Hepatocyte (in vitro differentiated cells): Measurements from ENCODE around the gene PCNA.

Experiments
- CTCF ChIP-seq: fragments of 200-600 bp; sonication (generic); IDR thresholded peaks from 2 replicates; pipeline ENCODE4 v1.5.1; 2016; ENCODE audit warnings: antibody characterized with exemption, mild to moderate bottlenecking; ENCODE audit not compliant: poor library complexity
- EZH2 ChIP-seq: fragments of 200-600 bp; sonication (generic); IDR thresholded peaks from 2 replicates; pipeline ENCODE4 v1.6.1; 2016; ENCODE audit warnings: antibody characterized with exemption, mild to moderate bottlenecking, borderline replicate concordance
- EZH2phosphoT487 ChIP-seq: fragments of 200-600 bp; sonication (generic); IDR thresholded peaks from one replicate; pipeline ENCODE4 v1.6.1; 2018; ENCODE audit warnings: antibody characterized with exemption, mild to moderate bottlenecking, low read depth, moderate library complexity; ENCODE audit not compliant: unreplicated experiment, severe bottlenecking

- no peak for TF ChIP-seq CTCF
- TF ChIP-seq EZH2 = no peak
- no peak for TF ChIP-seq EZH2phosphoT487
These were observed 41.9 kb upstream of the PCNA start for GRCh38 chr20:5161536-5162164.
